ENCODE measurements around the gene GPR146.

- TF ChIP-seq POLR2A (IDR thresholded peaks at IDR 0.05) (no peak), CTCF (IDR thresholded peaks at IDR 0.05 in 8 of 11, conservative IDR thresholded peaks at IDR 0.05 in 3 of 11) (no peak), POLR2AphosphoS5 (IDR thresholded peaks at IDR 0.05) (no peak)
Observed at GRCh38 chr7:1104516-1105179, 60.3 kb downstream of the GPR146 start.
